Memory B cell (primary cell): Measurements from ENCODE around the gene PXN.

Experiments used
- ATAC-seq: fragments of 150-1000 bp; cut with Tn5 transposase; 2 replicates; pipeline ENCODE4 v1.10.0; 2021; ENCODE audit warnings: low read depth, mild to moderate bottlenecking, moderate library complexity
- DNase-seq, 2 donors: peaks; one replicate each; pipeline ENCODE4 v3.0.0; 2022; ENCODE audit warnings: low spot score in 2 of 2
- H3K27ac Mint-ChIP-seq: one replicate; pipeline ENCODE4 v1.8.0; 2022; ENCODE audit warnings: mild to moderate bottlenecking, moderate library complexity, mixed read lengths
- H3K27me3 Mint-ChIP-seq: one replicate; pipeline ENCODE4 v1.8.0; 2022; ENCODE audit warnings: mixed read lengths
- H3K36me3 Mint-ChIP-seq: one replicate; pipeline ENCODE4 v1.8.0; 2022; ENCODE audit warnings: mild to moderate bottlenecking, mixed read lengths
- H3K4me1 Mint-ChIP-seq: one replicate; pipeline ENCODE4 v1.8.0; 2022; ENCODE audit warnings: mixed read lengths
- H3K4me3 Mint-ChIP-seq: one replicate; pipeline ENCODE4 v1.8.0; 2022; ENCODE audit warnings: mild to moderate bottlenecking, moderate library complexity, mixed read lengths
- H3K9me3 Mint-ChIP-seq: one replicate; pipeline ENCODE4 v1.8.0; 2022; ENCODE audit warnings: mixed read lengths

The PXN gene

DNA sequence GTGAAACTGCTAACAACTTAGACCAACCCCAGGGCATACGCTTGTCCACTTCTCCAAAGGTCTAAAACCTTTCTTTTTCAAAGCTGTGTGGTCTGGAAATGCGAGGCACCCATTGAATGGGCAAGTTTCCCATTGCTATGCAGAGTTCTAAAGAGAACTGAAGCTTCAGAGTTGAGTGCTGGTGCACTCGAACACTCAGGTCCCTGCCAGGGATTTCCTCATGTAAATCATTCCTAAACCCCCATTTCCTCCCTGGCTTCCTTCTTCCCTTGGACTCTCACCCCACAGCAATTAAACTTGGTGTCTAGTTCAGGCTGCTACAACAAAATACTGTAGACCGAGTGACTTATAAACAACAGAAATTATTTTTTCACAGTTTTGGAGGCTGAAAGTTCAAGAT lies 2.2 kb upstream of the PXN start:
- DNase-seq, result no peak
- peaks cover 15% of the 10 kb centered on the region for H3K27me3 Mint-ChIP-seq
- ATAC-seq, result no peak
- H3K4me3 Mint-ChIP-seq, result no peak overlapping the region
- H3K27ac Mint-ChIP-seq, result no peak overlapping the region
- no peaks in the 10 kb centered on the region for H3K9me3 Mint-ChIP-seq
- no peaks in the 10 kb centered on the region for H3K36me3 Mint-ChIP-seq
- H3K4me1 Mint-ChIP-seq, result peaks cover 16% of the 10 kb centered on the region

DNA sequence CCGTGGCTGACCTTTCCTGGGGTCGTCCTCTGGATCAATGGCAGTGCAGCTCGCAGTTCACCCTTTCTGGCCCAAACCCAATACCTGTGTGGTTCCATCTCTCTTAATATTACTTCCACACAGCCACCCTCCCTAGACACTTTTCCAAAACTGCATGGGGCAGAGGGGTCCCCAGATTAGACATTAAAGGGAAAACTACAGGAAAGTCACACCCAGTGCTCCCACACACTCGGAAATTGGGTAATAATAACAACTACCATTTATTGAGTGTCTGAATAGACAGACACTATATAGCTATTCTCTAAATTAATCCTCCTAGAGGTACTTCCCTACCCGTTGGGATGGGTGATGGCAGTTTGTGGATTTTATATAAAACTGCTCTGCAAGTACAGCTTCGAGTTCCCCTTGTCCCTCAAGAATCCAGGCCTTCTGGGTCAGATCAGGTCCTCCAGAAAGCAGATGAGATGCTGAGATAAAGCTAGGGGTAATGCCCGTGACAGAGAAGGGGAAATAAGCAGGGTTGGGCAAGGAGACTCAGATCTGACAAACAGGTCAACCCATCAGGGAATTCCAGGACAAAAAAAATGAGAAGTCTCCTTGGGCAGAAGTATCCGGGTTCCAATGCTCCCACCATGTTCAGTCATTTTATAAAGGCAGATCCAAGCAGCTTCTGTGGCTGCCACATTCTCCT lies 795 bp upstream of the PXN start:
- peaks cover 16% of the 10 kb centered on the region for H3K27me3 Mint-ChIP-seq

DNA sequence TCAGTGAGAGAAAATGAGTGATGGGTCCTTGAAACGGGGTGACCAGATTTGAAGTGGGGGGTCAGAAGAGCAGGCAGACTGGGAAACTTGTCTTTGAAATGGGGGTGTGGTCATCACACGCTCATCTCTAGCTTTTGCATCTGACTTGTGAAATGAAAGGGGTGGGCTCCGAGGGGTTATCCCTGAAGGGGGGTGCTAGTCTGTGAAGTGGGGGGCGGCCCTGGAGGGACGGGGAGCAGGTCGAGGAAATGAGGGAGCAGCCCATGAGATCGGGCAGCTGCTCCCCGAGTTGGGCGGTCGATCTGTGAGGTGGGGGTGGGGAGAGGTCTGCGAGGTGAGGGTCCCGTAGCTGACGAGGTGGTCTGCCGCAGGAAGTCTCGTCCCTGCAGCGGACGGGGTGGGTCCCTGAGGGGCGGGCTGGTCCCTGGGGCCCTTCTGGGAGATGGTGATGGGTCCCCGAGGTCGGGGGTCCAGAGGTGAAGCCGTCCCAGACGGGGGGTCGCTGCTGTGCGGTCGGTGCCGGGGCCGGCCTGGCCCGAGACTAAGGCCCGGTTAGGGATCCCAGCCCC lies 542 bp downstream of the PXN start:
- Mint-ChIP-seq H3K36me3 (no peaks in the 10 kb centered on the region), H3K4me3 (peak overlapping the region; percentile 84), H3K27me3 (peaks cover 19% of the 10 kb centered on the region), H3K4me1 (peaks cover 19% of the 10 kb centered on the region), H3K27ac (no peak overlapping the region), H3K9me3 (no peaks in the 10 kb centered on the region)
- ATAC-seq, result no peak
- DNase-seq, result peak in 1 of 2 donors; percentile 25

More for the DNA sequence above, 795 bp upstream of the PXN start:
- Mint-ChIP-seq H3K36me3 (no peaks in the 10 kb centered on the region), H3K4me1 (peaks cover 19% of the 10 kb centered on the region), H3K27ac (no peak overlapping the region), H3K4me3 (peak overlapping the region; percentile 91), H3K9me3 (no peaks in the 10 kb centered on the region)
- DNase-seq (no peak), ATAC-seq (no peak)

DNA sequence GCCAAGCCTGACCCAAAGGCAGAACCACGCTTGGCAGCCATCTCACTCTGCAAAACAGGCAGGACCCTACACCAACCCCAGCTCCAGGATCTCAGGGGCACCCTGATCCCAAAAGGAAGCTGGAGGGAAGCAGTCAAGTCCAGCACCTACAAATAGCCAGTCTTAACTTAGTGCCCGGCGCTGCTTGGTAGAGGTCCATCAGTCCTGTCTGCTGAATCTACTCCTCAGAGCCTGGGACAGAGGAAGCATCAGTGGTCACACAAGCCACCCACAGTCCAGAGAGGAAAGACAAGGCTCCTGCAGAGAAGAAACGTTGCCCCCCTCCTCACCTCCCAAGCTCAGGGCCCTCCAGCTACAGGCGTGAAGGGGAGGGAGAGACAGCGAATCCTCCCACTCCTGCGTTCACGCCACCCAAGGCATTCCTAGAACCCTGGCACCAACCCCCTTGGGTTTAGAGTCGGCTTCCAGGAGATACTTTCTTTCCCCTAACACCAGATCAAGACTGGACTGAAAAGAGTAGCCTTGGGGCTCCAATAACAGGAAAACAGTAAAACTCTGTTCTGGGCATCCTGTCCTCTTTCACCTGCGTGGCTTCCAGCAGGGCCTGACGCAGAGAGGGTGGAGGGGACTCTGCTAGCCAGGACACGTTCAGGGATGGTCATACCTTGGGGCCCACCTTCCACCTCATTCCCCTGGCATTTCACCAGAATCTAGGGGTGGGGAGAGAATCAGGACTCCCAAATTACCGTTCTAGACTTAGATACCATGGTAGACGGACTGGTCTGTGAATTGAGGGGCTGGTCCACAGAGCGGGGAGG lies 1.2 kb downstream of the PXN start:
- H3K4me1 Mint-ChIP-seq, result peaks cover 19% of the 10 kb centered on the region
- no peak for ATAC-seq
- no peaks in the 10 kb centered on the region for H3K36me3 Mint-ChIP-seq
- peak overlapping the region; percentile 84 for H3K4me3 Mint-ChIP-seq
- no peaks in the 10 kb centered on the region for H3K9me3 Mint-ChIP-seq
- H3K27me3 Mint-ChIP-seq, result peaks cover 21% of the 10 kb centered on the region
- DNase-seq, result no peak
- no peak overlapping the region for H3K27ac Mint-ChIP-seq

DNA sequence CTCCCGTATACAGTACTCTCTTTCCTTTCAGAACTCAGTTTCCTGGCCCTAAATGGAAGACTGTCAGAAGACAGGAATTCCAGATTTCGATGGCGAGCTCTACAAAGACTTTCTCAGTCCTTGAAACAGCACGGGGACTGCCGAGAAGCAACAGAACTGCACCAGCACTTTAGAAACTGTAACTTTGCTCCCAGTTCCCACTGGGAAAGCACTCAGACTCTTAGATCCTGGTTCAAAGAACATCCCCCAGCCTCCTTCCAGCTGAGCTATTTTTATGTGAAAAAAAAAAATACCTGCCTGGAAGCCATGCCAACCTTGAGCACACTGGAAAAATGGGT lies 1.8 kb downstream of the PXN start:
- no peak overlapping the region for H3K27ac Mint-ChIP-seq
- H3K9me3 Mint-ChIP-seq, result no peaks in the 10 kb centered on the region
- DNase-seq (no peak), ATAC-seq (no peak)
- no peaks in the 10 kb centered on the region for H3K36me3 Mint-ChIP-seq
- H3K27me3 Mint-ChIP-seq, result peaks cover 21% of the 10 kb centered on the region
- H3K4me1 Mint-ChIP-seq, result peaks cover 19% of the 10 kb centered on the region
- H3K4me3 Mint-ChIP-seq, result no peak overlapping the region

DNA sequence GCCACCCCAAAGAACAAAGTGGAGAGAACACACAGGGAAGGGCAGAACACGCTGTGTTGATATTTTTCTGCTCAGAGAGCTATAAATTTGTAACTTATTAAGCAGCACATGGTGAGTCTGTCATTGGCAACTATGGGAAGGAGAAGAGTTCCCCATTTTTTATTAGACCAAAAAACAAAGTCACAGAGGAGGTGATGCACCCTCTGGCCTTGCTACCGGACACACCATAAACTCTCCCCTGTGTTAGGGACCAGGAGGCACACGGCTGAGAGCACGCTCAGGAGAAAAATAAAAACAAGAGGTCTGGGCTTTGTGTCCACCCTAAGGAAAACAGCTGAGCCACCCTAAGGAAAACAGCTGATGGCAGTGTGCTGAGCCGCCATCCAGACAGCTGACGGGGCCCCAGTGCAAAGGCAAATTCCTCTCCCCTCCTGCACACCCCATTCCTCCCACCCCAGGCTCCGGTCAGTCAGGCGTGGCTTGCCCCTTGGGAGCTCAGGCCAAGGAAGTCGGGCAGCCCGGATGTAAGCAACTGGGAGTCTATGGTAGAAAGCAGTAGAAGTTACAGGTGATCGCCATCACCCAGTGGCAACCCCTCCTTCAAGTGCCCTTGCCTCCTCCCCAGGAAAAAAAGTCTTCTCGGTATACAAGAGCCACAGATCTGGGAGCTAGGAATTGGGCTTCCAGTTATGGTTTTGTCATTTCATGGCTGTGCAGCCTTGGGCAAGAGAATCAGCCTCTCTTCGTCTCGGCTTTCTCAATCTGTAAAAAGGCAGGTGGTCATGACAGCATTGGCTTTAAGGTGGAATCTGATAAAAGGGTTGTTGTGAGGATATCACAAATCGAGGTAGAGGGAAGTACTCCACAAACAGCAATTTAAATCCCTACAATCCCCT lies 2.4 kb downstream of the PXN start:
- Mint-ChIP-seq H3K4me3 (no peak overlapping the region), H3K36me3 (no peaks in the 10 kb centered on the region), H3K27me3 (peaks cover 18% of the 10 kb centered on the region), H3K9me3 (no peaks in the 10 kb centered on the region), H3K27ac (no peak overlapping the region), H3K4me1 (peaks cover 19% of the 10 kb centered on the region)
- no peak for ATAC-seq
- no peak for DNase-seq

DNA sequence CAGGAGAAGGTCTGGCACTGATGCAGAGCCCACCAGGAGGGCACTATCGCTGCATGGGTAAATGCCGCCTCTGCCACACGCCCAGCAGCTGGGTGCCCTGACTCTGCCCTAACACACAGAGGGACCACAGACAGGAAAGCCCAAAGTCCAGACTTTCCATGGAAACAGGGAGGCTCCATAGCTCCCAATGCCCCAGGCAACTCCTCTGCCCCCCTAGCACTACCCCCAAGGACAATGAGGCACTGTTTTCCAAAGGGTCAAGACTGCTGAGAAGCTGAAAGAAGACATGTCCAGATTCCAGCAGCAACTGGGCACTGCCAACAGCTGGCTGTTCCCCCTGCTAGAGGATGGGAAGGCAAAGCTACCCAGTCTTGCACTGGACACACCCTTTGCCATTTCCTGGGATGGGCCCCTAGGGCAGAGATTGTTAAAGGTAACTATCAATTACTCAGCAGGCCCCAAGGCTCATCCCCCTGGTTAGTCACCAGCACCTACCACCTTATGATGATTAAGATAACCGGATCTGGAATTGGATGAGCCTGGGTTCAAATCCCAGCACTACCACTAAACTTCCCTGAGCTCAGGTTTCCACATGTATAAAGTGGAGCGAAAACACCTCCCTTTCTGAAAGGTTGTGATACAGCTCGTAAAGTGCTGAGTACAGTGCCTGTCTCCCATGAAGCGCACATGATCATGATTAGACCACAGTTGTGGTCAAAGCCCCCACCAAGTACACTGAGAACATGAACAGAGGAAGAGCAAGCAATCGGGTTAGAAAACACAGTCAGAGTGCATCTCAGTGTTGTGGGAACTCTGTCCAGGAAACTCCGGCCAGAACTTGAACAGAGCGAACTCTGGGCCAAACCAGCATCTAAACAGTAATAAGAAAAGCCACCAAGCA lies 3.3 kb downstream of the PXN start:
- Mint-ChIP-seq H3K9me3 (no peaks in the 10 kb centered on the region), H3K27ac (no peak overlapping the region), H3K27me3 (peaks cover 19% of the 10 kb centered on the region), H3K4me1 (peaks cover 19% of the 10 kb centered on the region), H3K36me3 (no peaks in the 10 kb centered on the region), H3K4me3 (no peak overlapping the region)
- ATAC-seq (no peak), DNase-seq (no peak)

DNA sequence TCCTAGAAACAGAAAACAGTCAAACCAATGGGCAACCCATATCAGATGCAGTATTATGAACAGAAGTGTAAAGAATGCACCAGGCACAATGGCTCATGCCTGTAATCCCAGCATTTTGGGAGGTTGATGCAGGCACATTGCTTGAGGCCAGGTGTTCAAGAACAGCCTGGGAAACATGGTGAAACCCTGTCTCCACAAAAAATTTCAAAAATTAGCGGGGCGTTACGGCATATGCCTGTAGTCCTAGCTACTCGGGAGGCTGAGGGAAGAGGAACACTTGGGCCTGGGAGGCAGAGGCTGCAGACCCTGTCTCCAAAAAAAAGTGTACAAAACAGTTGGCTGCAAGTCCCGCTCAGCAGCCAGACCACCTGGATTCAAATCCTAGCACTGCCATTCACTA lies 4.9 kb downstream of the PXN start:
- Mint-ChIP-seq H3K27me3 (peaks cover 19% of the 10 kb centered on the region), H3K9me3 (no peaks in the 10 kb centered on the region), H3K4me3 (no peak overlapping the region), H3K27ac (no peak overlapping the region), H3K36me3 (no peaks in the 10 kb centered on the region), H3K4me1 (peaks cover 14% of the 10 kb centered on the region)
- ATAC-seq (no peak), DNase-seq (no peak)

DNA sequence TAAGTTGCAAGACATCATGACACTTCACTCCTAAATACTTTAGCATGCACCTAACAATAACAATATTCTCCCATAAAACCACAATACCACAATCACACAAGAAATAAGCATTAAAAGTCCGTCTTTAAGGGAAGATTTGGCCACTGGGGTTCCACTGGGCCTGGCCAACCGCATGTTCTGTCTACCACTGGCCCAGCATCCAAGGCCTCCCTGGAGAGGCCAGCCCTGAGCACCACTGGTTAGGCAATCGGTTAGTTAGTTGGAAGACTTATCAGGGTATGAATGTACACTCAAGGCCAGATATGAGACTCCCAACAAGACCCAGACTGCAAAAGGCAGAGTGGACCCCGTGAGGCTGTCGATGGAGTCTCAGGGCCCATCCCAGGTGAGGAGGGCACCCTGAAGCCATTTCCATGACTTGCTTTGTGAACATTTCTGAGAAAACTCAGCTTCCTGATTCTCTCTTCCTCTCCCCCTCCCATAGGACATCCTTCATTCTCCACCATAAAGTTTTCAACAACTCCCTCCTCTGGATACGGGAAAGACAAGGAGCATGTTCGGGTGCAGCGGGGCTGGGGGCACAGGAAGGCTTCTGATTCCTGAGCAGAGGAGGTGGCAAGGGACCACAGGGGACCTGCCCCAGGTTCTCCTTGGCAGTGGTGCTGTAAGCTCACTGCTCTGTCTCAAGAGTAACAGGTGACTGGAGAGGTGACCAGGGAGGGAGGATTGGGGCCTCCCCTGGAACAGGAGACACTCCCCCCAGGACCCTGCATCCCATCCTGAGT lies 5.9 kb downstream of the PXN start:
- Mint-ChIP-seq H3K9me3 (no peaks in the 10 kb centered on the region), H3K4me3 (no peak overlapping the region), H3K27ac (no peak overlapping the region), H3K36me3 (peaks cover 2% of the 10 kb centered on the region), H3K27me3 (peaks cover 21% of the 10 kb centered on the region), H3K4me1 (peaks cover 14% of the 10 kb centered on the region)
- no peak for DNase-seq
- no peak for ATAC-seq

DNA sequence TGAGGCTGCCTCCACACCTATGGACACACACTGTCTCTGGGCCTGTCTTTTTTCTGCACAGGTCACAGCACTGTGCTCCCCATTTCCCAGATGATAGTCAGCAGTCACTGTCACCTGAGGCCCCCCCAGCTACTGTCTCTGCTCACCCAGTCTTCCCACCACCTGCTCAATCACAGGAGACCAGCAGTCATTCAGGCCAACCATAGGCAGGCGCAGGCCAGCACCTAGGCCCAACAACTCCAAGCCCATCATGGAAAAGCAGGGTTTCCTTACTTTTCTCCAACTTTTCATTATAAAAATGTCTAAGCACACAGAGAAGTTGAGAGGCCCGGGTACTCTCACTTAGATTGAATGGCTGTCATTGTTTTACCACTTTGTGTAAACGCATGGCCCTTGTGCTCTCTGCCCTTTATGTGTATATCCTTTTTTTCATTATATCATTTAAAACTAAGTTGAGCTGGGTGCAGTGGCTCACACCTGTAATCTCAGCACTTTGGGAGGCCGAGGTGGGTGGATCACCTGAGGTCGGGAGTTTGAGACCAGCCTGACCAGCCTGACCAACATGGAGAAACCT lies 7.1 kb downstream of the PXN start:
- ATAC-seq, result no peak
- no peak overlapping the region for H3K4me3 Mint-ChIP-seq
- no peak overlapping the region for H3K27ac Mint-ChIP-seq

DNA sequence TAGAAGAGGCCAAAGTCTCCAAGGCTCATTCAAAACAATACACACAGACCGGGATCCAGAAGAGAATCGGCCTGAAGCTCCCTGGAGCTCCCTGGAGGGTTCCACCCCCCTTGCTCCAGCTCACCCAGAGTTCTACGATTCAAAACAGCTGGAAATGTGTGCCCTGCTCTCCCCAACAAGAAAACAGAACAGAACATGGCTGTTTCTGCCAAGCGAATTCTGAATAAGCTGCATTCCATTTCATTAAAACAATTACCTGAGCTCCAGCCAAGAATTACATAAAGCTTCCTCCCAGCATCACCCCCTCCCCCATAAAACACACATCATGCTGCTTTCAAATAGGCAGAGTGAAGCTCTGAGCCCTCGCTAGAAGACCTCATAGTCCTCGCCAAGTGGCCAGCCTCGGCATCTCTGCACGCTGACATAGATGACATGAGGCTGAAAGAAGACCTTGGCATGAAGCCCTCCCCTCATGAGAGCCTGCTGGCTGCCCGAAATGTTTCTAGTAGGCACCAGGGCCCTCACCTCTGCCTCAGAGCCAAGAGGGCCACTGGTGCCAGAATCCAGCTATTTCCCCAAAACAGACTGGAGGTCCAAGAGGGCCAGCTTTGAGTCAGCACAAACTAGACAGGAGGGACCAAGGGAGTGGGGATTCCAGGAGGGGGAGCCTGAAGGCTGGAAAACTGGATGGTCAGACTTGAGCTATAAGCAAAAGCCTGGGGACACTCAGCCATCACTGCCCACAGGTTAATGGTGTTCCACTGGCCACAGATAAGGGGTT lies 8.3 kb downstream of the PXN start:
- ATAC-seq, result no peak
- Mint-ChIP-seq H3K4me1 (peaks cover 18% of the 10 kb centered on the region), H3K9me3 (no peaks in the 10 kb centered on the region), H3K4me3 (no peak overlapping the region), H3K27me3 (peaks cover 19% of the 10 kb centered on the region), H3K27ac (no peak overlapping the region), H3K36me3 (peaks cover 2% of the 10 kb centered on the region)
- DNase-seq, result no peak

More for the DNA sequence above, 7.1 kb downstream of the PXN start:
- Mint-ChIP-seq H3K9me3 (no peaks in the 10 kb centered on the region), H3K27me3 (peaks cover 21% of the 10 kb centered on the region), H3K36me3 (peaks cover 2% of the 10 kb centered on the region), H3K4me1 (peaks cover 16% of the 10 kb centered on the region)
- no peak for DNase-seq

DNA sequence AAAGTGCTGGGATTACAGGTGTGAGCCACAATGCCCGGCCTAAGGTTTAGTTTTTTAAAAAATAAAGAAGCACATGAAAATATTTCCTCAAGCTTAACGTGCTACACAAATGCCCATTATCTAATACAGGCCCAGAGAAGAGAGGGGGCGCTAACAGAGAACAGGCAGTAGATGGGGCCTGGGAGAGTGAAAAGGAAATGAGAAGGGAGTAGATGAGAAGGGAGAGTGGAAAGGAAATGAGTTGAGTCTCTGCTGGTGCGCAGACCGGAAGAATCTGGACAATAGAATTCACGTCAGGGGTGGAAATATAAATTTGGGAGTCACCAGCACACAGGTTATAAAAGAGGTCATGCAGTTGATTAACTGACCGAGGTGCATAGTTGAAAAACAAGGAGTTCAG lies 10.7 kb downstream of the PXN start:
- peaks cover 2% of the 10 kb centered on the region for H3K36me3 Mint-ChIP-seq
- DNase-seq (no peak), ATAC-seq (no peak)
- H3K4me3 Mint-ChIP-seq, result no peak overlapping the region
- H3K9me3 Mint-ChIP-seq, result no peaks in the 10 kb centered on the region
- peaks cover 37% of the 10 kb centered on the region for H3K4me1 Mint-ChIP-seq
- H3K27me3 Mint-ChIP-seq, result peaks cover 24% of the 10 kb centered on the region
- H3K27ac Mint-ChIP-seq, result no peak overlapping the region
